ENCODE data around the gene HSP90AB1.

DNA sequence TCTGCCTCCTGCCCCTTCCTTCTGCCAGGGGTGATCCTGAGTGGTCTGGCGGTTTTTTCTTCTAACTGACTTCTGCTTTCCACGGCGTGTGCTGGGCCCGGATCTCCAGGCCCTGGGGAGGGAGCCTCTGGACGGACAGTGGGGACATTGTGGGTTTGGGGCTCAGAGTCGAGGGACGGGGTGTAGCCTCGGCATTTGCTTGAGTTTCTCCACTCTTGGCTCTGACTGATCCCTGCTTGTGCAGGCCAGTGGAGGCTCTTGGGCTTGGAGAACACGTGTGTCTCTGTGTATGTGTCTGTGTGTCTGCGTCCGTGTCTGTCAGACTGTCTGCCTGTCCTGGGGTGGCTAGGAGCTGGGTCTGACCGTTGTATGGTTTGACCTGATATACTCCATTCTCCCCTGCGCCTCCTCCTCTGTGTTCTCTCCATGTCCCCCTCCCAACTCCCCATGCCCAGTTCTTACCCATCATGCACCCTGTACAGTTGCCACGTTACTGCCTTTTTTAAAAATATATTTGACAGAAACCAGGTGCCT is 13.3 kb upstream of the HSP90AB1 start:
- TF ChIP-seq, protein P1, sequence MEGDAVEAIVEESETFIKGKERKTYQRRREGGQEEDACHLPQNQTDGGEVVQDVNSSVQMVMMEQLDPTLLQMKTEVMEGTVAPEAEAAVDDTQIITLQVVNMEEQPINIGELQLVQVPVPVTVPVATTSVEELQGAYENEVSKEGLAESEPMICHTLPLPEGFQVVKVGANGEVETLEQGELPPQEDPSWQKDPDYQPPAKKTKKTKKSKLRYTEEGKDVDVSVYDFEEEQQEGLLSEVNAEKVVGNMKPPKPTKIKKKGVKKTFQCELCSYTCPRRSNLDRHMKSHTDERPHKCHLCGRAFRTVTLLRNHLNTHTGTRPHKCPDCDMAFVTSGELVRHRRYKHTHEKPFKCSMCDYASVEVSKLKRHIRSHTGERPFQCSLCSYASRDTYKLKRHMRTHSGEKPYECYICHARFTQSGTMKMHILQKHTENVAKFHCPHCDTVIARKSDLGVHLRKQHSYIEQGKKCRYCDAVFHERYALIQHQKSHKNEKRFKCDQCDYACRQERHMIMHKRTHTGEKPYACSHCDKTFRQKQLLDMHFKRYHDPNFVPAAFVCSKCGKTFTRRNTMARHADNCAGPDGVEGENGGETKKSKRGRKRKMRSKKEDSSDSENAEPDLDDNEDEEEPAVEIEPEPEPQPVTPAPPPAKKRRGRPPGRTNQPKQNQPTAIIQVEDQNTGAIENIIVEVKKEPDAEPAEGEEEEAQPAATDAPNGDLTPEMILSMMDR (IDR thresholded peaks at IDR 0.05; ENCODE audit: low read depth, low read length) = no peak
- TF ChIP-seq EZH2phosphoT487 (IDR thresholded peaks at IDR 0.05; ENCODE audit: low read depth) = no peak
